Measurements from ENCODE around the gene CEP85. TPM values are rescaled to one million over a fixed set of nuclear protein-coding genes. Genes with fewer than 3 reads are reported as not detected.
"Not testable (repeated sequence)": the region's sequence is repeated elsewhere in the genome, so short reads cannot be mapped to it uniquely, and the experiment has no call there.

CEP85 gene
- total RNA-seq, 1 donor from 2014 or later, result 37.1 TPM

- intact Hi-C loops (cut with micrococcal nuclease), result no loop called here
- no peaks in the 10 kb centered on the region for H3K36me3 Mint-ChIP-seq (ENCODE audit: low read depth)
- H3K4me1 Mint-ChIP-seq (ENCODE audit: low read depth), result peaks cover 36% of the 10 kb centered on the region
- no peaks in the 10 kb centered on the region for H3K9me3 Mint-ChIP-seq
- H3K27ac Mint-ChIP-seq, result no peak overlapping the region
- DNase-seq (ENCODE audit: low spot score), result no peak
- peaks cover 2% of the 10 kb centered on the region for H3K27me3 Mint-ChIP-seq (ENCODE audit: insufficient read depth)
- H3K4me3 Mint-ChIP-seq, result no peak overlapping the region
These were observed 30.2 kb upstream of the CEP85 start for GRCh38 chr1:26203642-26204318.

- Mint-ChIP-seq H3K27ac (no peak overlapping the region), H3K36me3 (ENCODE audit: low read depth) (no peaks in the 10 kb centered on the region), H3K4me3 (no peak overlapping the region), H3K27me3 (ENCODE audit: insufficient read depth) (peaks cover 11% of the 10 kb centered on the region), H3K9me3 (no peaks in the 10 kb centered on the region), H3K4me1 (ENCODE audit: low read depth) (no peaks in the 10 kb centered on the region)
- intact Hi-C loops (cut with micrococcal nuclease), result no loop called here
- DNase-seq (ENCODE audit: low spot score), result no peak
These were observed 23.7 kb upstream of the CEP85 start for GRCh38 chr1:26210147-26210870.

GRCh38 chr1:26212726-26213125, 21.3 kb upstream of the CEP85 start:
- Mint-ChIP-seq H3K4me3 (no peak overlapping the region), H3K27ac (no peak overlapping the region), H3K36me3 (ENCODE audit: low read depth) (no peaks in the 10 kb centered on the region), H3K27me3 (ENCODE audit: insufficient read depth) (peaks cover 11% of the 10 kb centered on the region), H3K4me1 (ENCODE audit: low read depth) (no peaks in the 10 kb centered on the region), H3K9me3 (no peaks in the 10 kb centered on the region)
- no peak for DNase-seq (ENCODE audit: low spot score)
- intact Hi-C loops (cut with micrococcal nuclease), result no loop called here

GRCh38 chr1:26213335-26213905, 20.6 kb upstream of the CEP85 start:
- no peak for DNase-seq (ENCODE audit: low spot score)
- H3K9me3 Mint-ChIP-seq, result no peaks in the 10 kb centered on the region
- H3K27ac Mint-ChIP-seq, result no peak overlapping the region
- intact Hi-C loops (cut with micrococcal nuclease), result no loop called here
- H3K4me1 Mint-ChIP-seq (ENCODE audit: low read depth), result no peaks in the 10 kb centered on the region
- H3K4me3 Mint-ChIP-seq, result no peak overlapping the region
- no peaks in the 10 kb centered on the region for H3K36me3 Mint-ChIP-seq (ENCODE audit: low read depth)
- H3K27me3 Mint-ChIP-seq (ENCODE audit: insufficient read depth), result peaks cover 11% of the 10 kb centered on the region

GRCh38 chr1:26215246-26215645, 18.8 kb upstream of the CEP85 start:
- intact Hi-C loops (cut with micrococcal nuclease), result no loop called here
- H3K9me3 Mint-ChIP-seq, result no peaks in the 10 kb centered on the region
- no peaks in the 10 kb centered on the region for H3K4me1 Mint-ChIP-seq (ENCODE audit: low read depth)
- peaks cover 9% of the 10 kb centered on the region for H3K27me3 Mint-ChIP-seq (ENCODE audit: insufficient read depth)
- no peaks in the 10 kb centered on the region for H3K36me3 Mint-ChIP-seq (ENCODE audit: low read depth)
- H3K27ac Mint-ChIP-seq, result no peak overlapping the region
- no peak for DNase-seq (ENCODE audit: low spot score)
- H3K4me3 Mint-ChIP-seq, result no peak overlapping the region

GRCh38 chr1:26218906-26219494, 15.0 kb upstream of the CEP85 start:
- no peak for DNase-seq (ENCODE audit: low spot score)
- intact Hi-C loops (cut with micrococcal nuclease), result no loop called here
- Mint-ChIP-seq H3K4me1 (ENCODE audit: low read depth) (no peaks in the 10 kb centered on the region), H3K9me3 (no peaks in the 10 kb centered on the region), H3K27ac (no peak overlapping the region), H3K36me3 (ENCODE audit: low read depth) (no peaks in the 10 kb centered on the region), H3K4me3 (no peak overlapping the region), H3K27me3 (ENCODE audit: insufficient read depth) (peaks cover 5% of the 10 kb centered on the region)

- H3K4me3 Mint-ChIP-seq, result no peak overlapping the region
- H3K27me3 Mint-ChIP-seq (ENCODE audit: insufficient read depth), result peaks cover 7% of the 10 kb centered on the region
- no peak for DNase-seq (ENCODE audit: low spot score)
- no peaks in the 10 kb centered on the region for H3K36me3 Mint-ChIP-seq (ENCODE audit: low read depth)
- no peak overlapping the region for H3K27ac Mint-ChIP-seq
- no peaks in the 10 kb centered on the region for H3K9me3 Mint-ChIP-seq
- no peaks in the 10 kb centered on the region for H3K4me1 Mint-ChIP-seq (ENCODE audit: low read depth)
- intact Hi-C loops (cut with micrococcal nuclease), result no loop called here
These were observed 13.6 kb upstream of the CEP85 start for GRCh38 chr1:26220199-26220912.

- DNase-seq (ENCODE audit: low spot score), result no peak
- Mint-ChIP-seq H3K4me1 (ENCODE audit: low read depth) (peaks cover 7% of the 10 kb centered on the region), H3K9me3 (no peaks in the 10 kb centered on the region), H3K27ac (no peak overlapping the region), H3K4me3 (no peak overlapping the region), H3K36me3 (ENCODE audit: low read depth) (no peaks in the 10 kb centered on the region), H3K27me3 (ENCODE audit: insufficient read depth) (peaks cover 13% of the 10 kb centered on the region)
- intact Hi-C loops (cut with micrococcal nuclease), result no loop called here
These were observed 12.9 kb upstream of the CEP85 start for GRCh38 chr1:26221094-26221493.

- DNase-seq (ENCODE audit: low spot score), result no peak
- H3K27ac Mint-ChIP-seq, result no peak overlapping the region
- H3K36me3 Mint-ChIP-seq (ENCODE audit: low read depth), result no peaks in the 10 kb centered on the region
- H3K4me1 Mint-ChIP-seq (ENCODE audit: low read depth), result peaks cover 7% of the 10 kb centered on the region
- H3K9me3 Mint-ChIP-seq, result no peaks in the 10 kb centered on the region
- intact Hi-C loops (cut with micrococcal nuclease), result loop anchor here (1.0 kb wide), 1 partner anchor 10 kb away; the partner anchor contains the start of gene CEP85
- no peak overlapping the region for H3K4me3 Mint-ChIP-seq
- H3K27me3 Mint-ChIP-seq (ENCODE audit: insufficient read depth), result peaks cover 26% of the 10 kb centered on the region
These were observed 9.4 kb upstream of the CEP85 start for GRCh38 chr1:26224606-26225005.

- H3K4me3 Mint-ChIP-seq, result peak overlapping the region; percentile 61
- H3K4me1 Mint-ChIP-seq (ENCODE audit: low read depth), result peaks cover 7% of the 10 kb centered on the region
- no peaks in the 10 kb centered on the region for H3K9me3 Mint-ChIP-seq
- intact Hi-C loops (cut with micrococcal nuclease), result loop anchor here (1.0 kb wide), 1 partner anchor 9 kb away; the partner anchor contains the start of gene CEP85
- H3K27ac Mint-ChIP-seq, result peak overlapping the region; percentile 1
- H3K36me3 Mint-ChIP-seq (ENCODE audit: low read depth), result no peaks in the 10 kb centered on the region
- DNase-seq (ENCODE audit: low spot score), result peak; percentile 28
- H3K27me3 Mint-ChIP-seq (ENCODE audit: insufficient read depth), result peaks cover 26% of the 10 kb centered on the region
These were observed 8.8 kb upstream of the CEP85 start for GRCh38 chr1:26225033-26225831.

- Mint-ChIP-seq H3K4me1 (ENCODE audit: low read depth) (peaks cover 24% of the 10 kb centered on the region), H3K27me3 (ENCODE audit: insufficient read depth) (peaks cover 20% of the 10 kb centered on the region)
- not testable (repeated sequence) for DNase-seq (ENCODE audit: low spot score); H3K4me3 Mint-ChIP-seq; H3K36me3 Mint-ChIP-seq (ENCODE audit: low read depth); H3K27ac Mint-ChIP-seq; H3K9me3 Mint-ChIP-seq
- intact Hi-C loops (cut with micrococcal nuclease), result loop anchor here (5.0 kb wide), 2 partner anchors 38 to 762 kb away; partner anchors contain the start of genes CATSPER4 and TRNP1
These were observed 3.3 kb upstream of the CEP85 start for GRCh38 chr1:26230682-26231081.

All from activated T-helper 1 cell treated with anti-CD3 and anti-CD28 coated beads, Interleukin-12 subunit alpha, Interleukin-12 subunit beta, Interleukin-2, Interleukin-4 antibody, amounts not matched to agents 30 ng/mL and 10 ng/mL and 1 ng/mL, durations not matched to agents 14 hours and 24 hours and 36 hours (primary cell).